Smooth muscle cell of the pulmonary artery (primary cell): ENCODE measurements around the gene PPFIA2. TPM values are rescaled to one million over a fixed set of nuclear protein-coding genes. Genes with fewer than 3 reads are reported as not detected.

Experiments
- total RNA-seq: library from RNA; depleted of rRNA; stranded (reverse); fragments of >200 nt; gene quantifications from 2 replicates; pipeline ENCODE4 v1.2.3, GENCODE V29; 2014

The PPFIA2 gene
- total RNA-seq: 2.6 and 4.6 TPM in 2 replicates

GRCh38 chr12:81759190-81760051 is at the start of gene PPFIA2:
PPFIA2 (minus strand) TSS chr12:81759350.

